DND-41 (cell line): ENCODE results near the gene HSF2BP.

Experiments
- ATAC-seq: fragments of 200-7000 bp; cut with Tn5 transposase; 3 replicates; pipeline ENCODE4 v1.9.1; 2021; ENCODE audit warnings: low read depth; ENCODE audit not compliant: insufficient read depth
- DNase-seq: peaks from one replicate; pipeline ENCODE4 v3.0.0-alpha.2; 2020
- H2AFZ ChIP-seq: 2 replicates; pipeline ENCODE4 v1.6.0; 2012; ENCODE audit warnings: low read depth, low read length
- H3K27ac ChIP-seq: 2 replicates; pipeline ENCODE4 v1.5.1; 2012; ENCODE audit warnings: low read length, inconsistent platforms
- H3K27me3 ChIP-seq: fragments of 200-600 bp; sonication (generic); 2 replicates; pipeline ENCODE4 v1.6.0; 2012; ENCODE audit warnings: low read length, mild to moderate bottlenecking, inconsistent platforms; ENCODE audit not compliant: insufficient read depth, poor library complexity
- H3K36me3 ChIP-seq: 2 replicates; pipeline ENCODE4 v1.5.1; 2012; ENCODE audit warnings: low read length, inconsistent platforms; ENCODE audit not compliant: insufficient read depth
- H3K4me1 ChIP-seq: 2 replicates; pipeline ENCODE4 v1.5.1; 2012; ENCODE audit warnings: mild to moderate bottlenecking, low read length; ENCODE audit not compliant: insufficient read depth
- H3K4me2 ChIP-seq: 2 replicates; pipeline ENCODE4 v1.6.0; 2012; ENCODE audit warnings: mild to moderate bottlenecking, moderate library complexity, low read length, inconsistent platforms; ENCODE audit not compliant: insufficient read depth
- H3K4me3 ChIP-seq, 2 experiments: fragments of 200-600 bp in 1 of 2; shearing (Covaris generic) in 1 of 2; 2 replicates each; pipeline ENCODE4 v1.5.1; 2012 to 2016; ENCODE audit warnings: inconsistent platforms in 2 of 2, low read length in 2 of 2, mild to moderate bottlenecking in 2 of 2, low read depth in 1 of 2, moderate library complexity in 1 of 2
- H3K79me2 ChIP-seq: 2 replicates; pipeline ENCODE4 v1.6.0; 2012; ENCODE audit warnings: low read length, inconsistent platforms; ENCODE audit not compliant: insufficient read depth
- H3K9ac ChIP-seq: 2 replicates; pipeline ENCODE4 v1.6.0; 2012; ENCODE audit warnings: low read depth, mild to moderate bottlenecking, inconsistent platforms, low read length, moderate library complexity
- H3K9me3 ChIP-seq: 2 replicates; pipeline ENCODE4 v1.5.1; 2012; ENCODE audit warnings: low read length, moderate library complexity, mild to moderate bottlenecking, inconsistent platforms; ENCODE audit not compliant: insufficient read depth, severe bottlenecking
- H4K20me1 ChIP-seq: 2 replicates; pipeline ENCODE4 v1.6.0; 2012; ENCODE audit warnings: low read length; ENCODE audit not compliant: insufficient read depth
- EZH2 ChIP-seq: IDR thresholded peaks from 3 replicates; pipeline ENCODE4 v1.6.1; 2012; ENCODE audit warnings: borderline replicate concordance, low read depth, mild to moderate bottlenecking, moderate library complexity, low read length, inconsistent platforms; ENCODE audit not compliant: severe bottlenecking
- TF ChIP-seq, protein P1 (sequence below): IDR thresholded peaks from 2 replicates; pipeline ENCODE4 v1.5.1; 2012; ENCODE audit warnings: borderline replicate concordance, low read length, moderate library complexity, mild to moderate bottlenecking; ENCODE audit not compliant: poor library complexity, severe bottlenecking; ENCODE audit errors: extremely low read depth

Gene HSF2BP

DNA sequence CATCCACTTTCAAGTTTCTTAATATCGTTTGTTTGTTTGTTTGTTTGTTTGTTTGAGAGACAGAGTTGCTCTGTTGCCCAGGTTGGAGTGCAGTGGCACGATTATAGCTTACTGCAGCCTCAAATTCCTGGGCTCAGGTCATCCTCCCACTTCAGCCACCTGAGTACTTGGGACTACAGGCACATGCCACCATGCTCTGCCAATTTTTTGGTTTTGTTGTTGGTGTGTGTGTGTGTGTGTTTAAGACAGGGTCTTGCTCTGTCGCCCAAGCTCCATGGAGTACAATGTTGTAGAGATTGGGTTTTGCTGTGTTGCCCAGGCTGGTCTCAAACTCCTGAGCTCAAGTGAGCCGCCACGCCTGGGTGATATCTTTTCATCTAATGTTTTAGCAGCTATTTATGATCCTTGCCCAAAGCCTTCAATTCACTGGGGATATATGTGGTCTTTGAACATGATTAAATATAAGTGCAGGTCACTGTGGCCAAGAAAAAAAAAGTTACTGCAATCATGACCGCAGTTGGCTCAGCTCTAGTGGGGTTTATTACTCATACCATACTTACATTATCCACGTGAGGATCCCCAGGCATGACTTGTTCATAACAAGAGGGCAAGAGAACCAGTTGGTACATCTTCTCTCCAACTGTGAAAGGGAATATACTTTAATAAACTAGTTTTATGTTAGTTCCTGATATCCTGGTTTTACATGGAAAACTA is 8.1 kb upstream of the HSF2BP start:
- Histone ChIP-seq H4K20me1 (peaks cover 61% of the 10 kb centered on the region), H3K4me3 (no peak overlapping the region), H3K4me2 (no peak overlapping the region), H3K36me3 (peaks cover 74% of the 10 kb centered on the region), H3K9ac (no peak overlapping the region), H3K4me1 (peaks cover 5% of the 10 kb centered on the region; the same call in 1 of the 2 replicates), H3K79me2 (peaks cover 97% of the 10 kb centered on the region), H3K9me3 (no peaks in the 10 kb centered on the region), H3K27me3 (no peaks in the 10 kb centered on the region), H3K27ac (no peak overlapping the region), H2AFZ (no peak overlapping the region)
- no peak for ATAC-seq
- TF ChIP-seq, protein P1, sequence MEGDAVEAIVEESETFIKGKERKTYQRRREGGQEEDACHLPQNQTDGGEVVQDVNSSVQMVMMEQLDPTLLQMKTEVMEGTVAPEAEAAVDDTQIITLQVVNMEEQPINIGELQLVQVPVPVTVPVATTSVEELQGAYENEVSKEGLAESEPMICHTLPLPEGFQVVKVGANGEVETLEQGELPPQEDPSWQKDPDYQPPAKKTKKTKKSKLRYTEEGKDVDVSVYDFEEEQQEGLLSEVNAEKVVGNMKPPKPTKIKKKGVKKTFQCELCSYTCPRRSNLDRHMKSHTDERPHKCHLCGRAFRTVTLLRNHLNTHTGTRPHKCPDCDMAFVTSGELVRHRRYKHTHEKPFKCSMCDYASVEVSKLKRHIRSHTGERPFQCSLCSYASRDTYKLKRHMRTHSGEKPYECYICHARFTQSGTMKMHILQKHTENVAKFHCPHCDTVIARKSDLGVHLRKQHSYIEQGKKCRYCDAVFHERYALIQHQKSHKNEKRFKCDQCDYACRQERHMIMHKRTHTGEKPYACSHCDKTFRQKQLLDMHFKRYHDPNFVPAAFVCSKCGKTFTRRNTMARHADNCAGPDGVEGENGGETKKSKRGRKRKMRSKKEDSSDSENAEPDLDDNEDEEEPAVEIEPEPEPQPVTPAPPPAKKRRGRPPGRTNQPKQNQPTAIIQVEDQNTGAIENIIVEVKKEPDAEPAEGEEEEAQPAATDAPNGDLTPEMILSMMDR = no peak
- TF ChIP-seq EZH2 = no peak
- DNase-seq = no peak

DNA sequence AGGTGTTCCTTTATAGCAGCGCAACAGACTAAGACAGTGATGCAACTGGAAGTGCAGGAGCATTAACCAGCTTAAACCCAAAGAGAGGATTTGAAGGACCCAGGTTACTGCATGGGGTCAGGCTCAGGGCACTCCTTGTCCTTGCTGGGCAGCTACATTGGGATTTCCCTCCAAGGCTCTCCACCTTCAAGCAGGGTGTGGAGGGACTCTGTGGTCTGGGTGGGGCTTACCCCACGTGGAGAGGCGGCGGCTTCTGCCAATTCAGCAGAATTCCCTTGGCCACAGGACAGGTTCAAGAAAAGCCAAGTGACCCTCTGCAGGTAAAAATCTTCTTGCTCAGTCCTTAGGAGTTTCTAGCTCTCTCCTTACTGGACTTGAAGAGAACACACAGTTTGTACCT is 6.6 kb upstream of the HSF2BP start:
- no peak for DNase-seq
- peaks cover 68% of the 10 kb centered on the region for H4K20me1 ChIP-seq

DNA sequence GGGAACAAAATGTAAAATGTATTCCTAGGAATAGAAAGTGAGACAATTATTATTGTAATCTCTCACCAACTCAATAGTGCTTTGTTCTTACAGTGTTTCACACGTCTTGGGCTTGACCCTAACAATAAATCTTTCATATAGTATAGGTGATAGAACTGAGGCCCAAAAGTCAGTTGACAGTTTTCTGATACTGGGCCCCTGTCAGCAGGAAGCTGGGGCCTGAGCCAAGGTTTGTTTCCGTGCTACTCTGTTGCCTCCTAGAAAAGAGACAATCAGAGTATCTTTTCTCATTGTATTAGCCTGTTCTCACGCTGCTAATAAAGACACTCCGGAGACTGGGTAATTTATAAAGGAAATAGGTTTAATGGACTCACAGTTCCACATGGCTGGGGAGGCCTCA is 5.1 kb upstream of the HSF2BP start:
- ATAC-seq (no peak), DNase-seq (no peak)
- Histone ChIP-seq H3K36me3 (peaks cover 57% of the 10 kb centered on the region), H3K9ac (no peak overlapping the region), H3K27me3 (no peaks in the 10 kb centered on the region), H3K4me1 (peaks cover 25% of the 10 kb centered on the region), H3K9me3 (no peaks in the 10 kb centered on the region), H3K4me2 (no peak overlapping the region), H3K27ac (no peak overlapping the region), H2AFZ (no peak overlapping the region), H3K4me3 (no peak overlapping the region), H3K79me2 (peaks cover 99% of the 10 kb centered on the region), H4K20me1 (peaks cover 56% of the 10 kb centered on the region)
- no peak for TF ChIP-seq EZH2
- TF ChIP-seq, protein P1 = no peak

More for the DNA sequence above, 6.6 kb upstream of the HSF2BP start:
- no peak for ATAC-seq
- no peak overlapping the region for H3K9ac ChIP-seq
- H3K4me3 ChIP-seq = no peak overlapping the region
- H3K9me3 ChIP-seq = no peaks in the 10 kb centered on the region
- H3K4me2 ChIP-seq = no peak overlapping the region
- H3K27ac ChIP-seq = no peak overlapping the region
- TF ChIP-seq, protein P1 = no peak
- no peak for TF ChIP-seq EZH2
- peaks cover 19% of the 10 kb centered on the region for H3K4me1 ChIP-seq
- H3K27me3 ChIP-seq = no peaks in the 10 kb centered on the region
- H2AFZ ChIP-seq = no peak overlapping the region
- H3K79me2 ChIP-seq = peaks cover 99% of the 10 kb centered on the region
- peaks cover 73% of the 10 kb centered on the region for H3K36me3 ChIP-seq
